SU-DHL-6 (cell line): ENCODE measurements around the gene NPR3.
"Not testable (repeated sequence)": the region's sequence is repeated elsewhere in the genome, so short reads cannot be mapped to it uniquely, and the experiment has no call there.

Source experiments
- H2AFZ ChIP-seq: fragments of 200-600 bp; sonication (generic); 2 replicates; pipeline ENCODE4 v1.6.1; 2014; ENCODE audit warnings: low read depth, mild to moderate bottlenecking, moderate library complexity, mixed read lengths, antibody characterized with exemption, low read length; ENCODE audit not compliant: severe bottlenecking
- H3F3A ChIP-seq: fragments of 200-600 bp; shearing (Covaris generic); 2 replicates; pipeline ENCODE4 v1.6.0; 2016; ENCODE audit warnings: antibody characterized with exemption, mild to moderate bottlenecking; ENCODE audit not compliant: insufficient read depth
- H3K27ac ChIP-seq: fragments of 200-600 bp; sonication (generic); 2 replicates; pipeline ENCODE4 v1.5.1; 2016; ENCODE audit warnings: low read depth, mild to moderate bottlenecking, low read length, moderate library complexity, mixed read lengths
- H3K27me3 ChIP-seq: fragments of 200-600 bp; sonication (generic), shearing (Covaris generic); 2 replicates; pipeline ENCODE4 v1.6.0; 2014; ENCODE audit warnings: mild to moderate bottlenecking, low read length
- H3K36me3 ChIP-seq: fragments of 200-600 bp; sonication (generic); 2 replicates; pipeline ENCODE4 v1.6.1; 2014; ENCODE audit warnings: mild to moderate bottlenecking, low read length, mixed read lengths
- H3K4me2 ChIP-seq: fragments of 300-600, 200-600 bp; shearing (Covaris generic), sonication (generic); 2 replicates; pipeline ENCODE4 v1.6.0; 2014; ENCODE audit warnings: low read length, low read depth, mild to moderate bottlenecking; ENCODE audit not compliant: poor library complexity, severe bottlenecking
- H3K4me3 ChIP-seq: fragments of 200-600 bp; sonication (generic); 2 replicates; pipeline ENCODE4 v1.5.1; 2014; ENCODE audit warnings: antibody characterized with exemption, low read length, mild to moderate bottlenecking, mixed read lengths; ENCODE audit not compliant: insufficient read depth, poor library complexity, severe bottlenecking
- H3K79me2 ChIP-seq: fragments of 200-600 bp; sonication (generic); 2 replicates; pipeline ENCODE4 v1.6.1; 2014; ENCODE audit warnings: mild to moderate bottlenecking, low read length, moderate library complexity; ENCODE audit not compliant: insufficient read depth
- H3K9ac ChIP-seq: fragments of 200-600 bp; sonication (generic); 2 replicates; pipeline ENCODE4 v1.7.0; 2014; ENCODE audit warnings: mild to moderate bottlenecking, low read length
- H3K9me2 ChIP-seq: fragments of 200-600 bp; sonication (generic); replicated peaks from 2 replicates; pipeline ENCODE4 v1.6.1; 2014; ENCODE audit warnings: low read length; ENCODE audit not compliant: insufficient read depth
- H3K9me3 ChIP-seq: fragments of 200-600 bp; sonication (generic); 2 replicates; pipeline ENCODE4 v1.6.1; 2014; ENCODE audit warnings: low read length, mixed read lengths; ENCODE audit not compliant: insufficient read depth
- H4K20me1 ChIP-seq: fragments of 200-600 bp; sonication (generic); 2 replicates; pipeline ENCODE4 v1.6.1; 2014; ENCODE audit warnings: low read depth, mild to moderate bottlenecking, antibody characterized with exemption, low read length, moderate library complexity, mixed read lengths
- CTCF ChIP-seq: fragments of 200-600 bp; sonication (generic); IDR thresholded peaks from one replicate; pipeline ENCODE4 v1.5.1; 2017; ENCODE audit warnings: antibody characterized with exemption, mild to moderate bottlenecking, low read length, moderate library complexity; ENCODE audit not compliant: insufficient read depth, poor library complexity, severe bottlenecking
- EZH2phosphoT487 ChIP-seq: fragments of 200-600 bp; sonication (generic), shearing (Covaris generic); conservative IDR thresholded peaks from 2 replicates; pipeline ENCODE4 v1.6.1; 2018; ENCODE audit warnings: mild to moderate bottlenecking, antibody characterized with exemption, low read length, moderate library complexity, mixed read lengths

Gene NPR3

GRCh38 chr5:32803656-32804055, 92.5 kb downstream of the NPR3 start:
- Histone ChIP-seq H3K9me2 (no peaks in the 10 kb centered on the region), H3F3A (no peaks in the 10 kb centered on the region), H2AFZ (no peak overlapping the region), H3K79me2 (no peaks in the 10 kb centered on the region), H3K27ac (no peak overlapping the region), H3K4me3 (no peak overlapping the region), H3K9me3 (no peaks in the 10 kb centered on the region), H3K27me3 (no peaks in the 10 kb centered on the region), H3K9ac (no peak overlapping the region), H4K20me1 (no peaks in the 10 kb centered on the region), H3K36me3 (no peaks in the 10 kb centered on the region), H3K4me2 (no peak overlapping the region)
- no peak for TF ChIP-seq EZH2phosphoT487
- TF ChIP-seq CTCF: no peak

- not testable (repeated sequence) for H3K9ac ChIP-seq, H3K27ac ChIP-seq, H3K4me2 ChIP-seq, H3K36me3 ChIP-seq, H3K27me3 ChIP-seq, H3F3A ChIP-seq, H3K9me2 ChIP-seq, H2AFZ ChIP-seq, H3K9me3 ChIP-seq, H3K79me2 ChIP-seq, H4K20me1 ChIP-seq, H3K4me3 ChIP-seq
Measured at GRCh38 chr5:32805462-32805861, 94.3 kb downstream of the NPR3 start.

- Histone ChIP-seq H3K27ac (no peak overlapping the region), H3K9ac (no peak overlapping the region), H2AFZ (no peak overlapping the region), H3K4me2 (no peak overlapping the region), H3K79me2 (no peaks in the 10 kb centered on the region), H3K27me3 (no peaks in the 10 kb centered on the region), H4K20me1 (no peaks in the 10 kb centered on the region), H3F3A (no peaks in the 10 kb centered on the region), H3K9me3 (no peaks in the 10 kb centered on the region), H3K4me3 (no peak overlapping the region), H3K36me3 (no peaks in the 10 kb centered on the region), H3K9me2 (no peaks in the 10 kb centered on the region)
- TF ChIP-seq CTCF (no peak), EZH2phosphoT487 (no peak)
Measured at GRCh38 chr5:32805971-32806638, 95.0 kb downstream of the NPR3 start.

- Histone ChIP-seq H4K20me1 (no peaks in the 10 kb centered on the region), H3K79me2 (no peaks in the 10 kb centered on the region), H3K9me3 (no peaks in the 10 kb centered on the region), H3K4me2 (no peak overlapping the region), H3K4me3 (no peak overlapping the region), H2AFZ (no peak overlapping the region), H3K9me2 (no peaks in the 10 kb centered on the region), H3K36me3 (no peaks in the 10 kb centered on the region), H3K9ac (no peak overlapping the region), H3F3A (no peaks in the 10 kb centered on the region), H3K27ac (no peak overlapping the region), H3K27me3 (no peaks in the 10 kb centered on the region)
- TF ChIP-seq EZH2phosphoT487 (no peak), CTCF (no peak)
Measured at GRCh38 chr5:32808783-32809182, 97.7 kb downstream of the NPR3 start.
